CD14-positive monocyte (primary cell): ENCODE results near the gene WDFY4. TPM values are rescaled to one million over a fixed set of nuclear protein-coding genes. Genes with fewer than 3 reads are reported as not detected.

Experiments used
- DNase-seq, 3 donors: peaks; one replicate each; pipeline ENCODE4 v3.0.0-alpha.2; 2011 to 2022
- H2AFZ ChIP-seq: 2 replicates; pipeline ENCODE4 v1.6.0; 2012; ENCODE audit warnings: mild to moderate bottlenecking, low read depth, low read length, inconsistent platforms; ENCODE audit not compliant: insufficient read depth, poor library complexity, severe bottlenecking
- H3K27ac ChIP-seq, 2 donors: 1 replicate in 1 of 2; 2 replicates in 1 of 2; pipeline ENCODE4 v1.5.1; 2012 to 2013; ENCODE audit warnings: low read length in 2 of 2, control low read depth in 1 of 2, inconsistent platforms in 1 of 2, low read depth in 1 of 2, mild to moderate bottlenecking in 1 of 2
- H3K27me3 ChIP-seq, 2 donors: one replicate each; pipeline versions ENCODE4 v1.6.0 to v1.6.1; 2011 to 2013; ENCODE audit warnings: low read length in 2 of 2; ENCODE audit not compliant: control insufficient read depth in 2 of 2, insufficient read depth in 2 of 2
- H3K36me3 ChIP-seq, 2 donors: replicated peaks in 1 of 2; 1 replicate in 1 of 2; 2 replicates in 1 of 2; pipeline versions ENCODE4 v1.5.1 to v1.6.1; 2012 to 2013; ENCODE audit warnings: low read length in 2 of 2, control low read depth in 1 of 2, inconsistent platforms in 1 of 2, mild to moderate bottlenecking in 1 of 2; ENCODE audit not compliant: insufficient read depth in 2 of 2, control insufficient read depth in 1 of 2
- H3K4me1 ChIP-seq, 2 donors: 1 replicate in 1 of 2; 2 replicates in 1 of 2; pipeline versions ENCODE4 v1.5.1 to v1.6.1; 2012 to 2013; ENCODE audit warnings: low read length in 2 of 2, control low read depth in 1 of 2, inconsistent platforms in 1 of 2, mild to moderate bottlenecking in 1 of 2, moderate library complexity in 1 of 2; ENCODE audit not compliant: insufficient read depth in 2 of 2, control insufficient read depth in 1 of 2
- H3K4me2 ChIP-seq: replicated peaks from 2 replicates; pipeline ENCODE3; 2012; ENCODE audit warnings: low read length, moderate library complexity, mild to moderate bottlenecking; ENCODE audit not compliant: poor library complexity, severe bottlenecking; ENCODE audit errors: extremely low read depth
- H3K4me3 ChIP-seq, 3 experiments: fragments of 200-600 bp in 1 of 3; sonication (generic) in 1 of 3; replicated peaks in 1 of 3; 1 replicate in 2 of 3; 2 replicates in 1 of 3; pipeline ENCODE4 v1.5.1; 2011 to 2013; ENCODE audit warnings: low read length in 3 of 3, mild to moderate bottlenecking in 3 of 3, control low read depth in 2 of 3, low read depth in 2 of 3, inconsistent platforms in 1 of 3, moderate library complexity in 1 of 3
- H3K79me2 ChIP-seq: 2 replicates; pipeline ENCODE4 v1.6.0; 2012; ENCODE audit warnings: mild to moderate bottlenecking, control low read depth, inconsistent platforms, low read length, moderate library complexity; ENCODE audit not compliant: insufficient read depth
- H3K9ac ChIP-seq: 2 replicates; pipeline ENCODE4 v1.6.0; 2017; ENCODE audit warnings: low read length, mild to moderate bottlenecking; ENCODE audit not compliant: insufficient read depth, poor library complexity, severe bottlenecking
- H3K9me3 ChIP-seq, 2 donors: replicated peaks in 1 of 2; 1 replicate in 1 of 2; 2 replicates in 1 of 2; pipeline versions ENCODE4 v1.5.1 to v1.6.1; 2012 to 2013; ENCODE audit warnings: low read length in 2 of 2, control low read depth in 1 of 2; ENCODE audit not compliant: control insufficient read depth in 1 of 2, insufficient read depth in 1 of 2
- H4K20me1 ChIP-seq: 2 replicates; pipeline ENCODE4 v1.6.0; 2012; ENCODE audit warnings: mild to moderate bottlenecking, low read length, control low read depth, moderate library complexity; ENCODE audit not compliant: insufficient read depth
- H3K27ac Mint-ChIP-seq, 7 donors: one replicate each; pipeline ENCODE4 v1.8.0; 2020; ENCODE audit warnings: mild to moderate bottlenecking in 7 of 7, mixed read lengths in 7 of 7, moderate library complexity in 6 of 7, inconsistent platforms in 2 of 7
- H3K27me3 Mint-ChIP-seq, 3 donors: one replicate each; pipeline ENCODE4 v1.8.0; 2021 to 2022; ENCODE audit warnings: low read depth in 3 of 3, mild to moderate bottlenecking in 3 of 3, mixed read lengths in 3 of 3, moderate library complexity in 3 of 3, inconsistent platforms in 1 of 3
- H3K36me3 Mint-ChIP-seq, 2 donors: one replicate each; pipeline ENCODE4 v1.8.0; 2020; ENCODE audit warnings: mixed read lengths in 2 of 2, inconsistent platforms in 1 of 2, mild to moderate bottlenecking in 1 of 2
- H3K4me1 Mint-ChIP-seq: one replicate; pipeline ENCODE4 v1.8.0; 2020; ENCODE audit warnings: mild to moderate bottlenecking, mixed read lengths
- H3K4me3 Mint-ChIP-seq, 2 donors: one replicate each; pipeline ENCODE4 v1.8.0; 2020; ENCODE audit warnings: mild to moderate bottlenecking in 2 of 2, mixed read lengths in 2 of 2, moderate library complexity in 1 of 2
- H3K9me3 Mint-ChIP-seq, 7 donors: one replicate each; pipeline ENCODE4 v1.8.0; 2020 to 2022; ENCODE audit warnings: mixed read lengths in 7 of 7, mild to moderate bottlenecking in 6 of 7, moderate library complexity in 6 of 7, inconsistent platforms in 2 of 7
- CTCF ChIP-seq: fragments of 200-600 bp; IDR thresholded peaks from one replicate; pipeline ENCODE4 v1.8.0; 2022; ENCODE audit warnings: antibody characterized with exemption, mild to moderate bottlenecking
- WGBS: methylation state at CpG from one replicate; pipeline ENCODE4 v1.1.5; 2013; ENCODE audit warnings: missing lambda C conversion rate; ENCODE audit not compliant: insufficient coverage; 5-methylcytosine and 5-hydroxymethylcytosine counted together
- intact Hi-C, 2 donors: fragments of 100-400 bp; cut with micrococcal nuclease; formaldehyde crosslinking; loops; one replicate each; pipeline versions ENCODE4 v1.15.0 to v1.15.1; 2023
- polyA plus RNA-seq, 3 donors: library from polyadenylated mRNA; depleted of rRNA in 1 of 3; unstranded in 2 of 3; stranded (reverse) in 1 of 3; fragments of 300-500 nt in 2 of 3; fragments of >200 nt in 1 of 3; fragmentation: Illumina TruSeq in 2 of 3; gene quantifications; 1 replicate in 2 of 3; 2 replicates in 1 of 3; pipeline ENCODE4 v1.2.3, GENCODE V29; 2012 to 2021

The WDFY4 gene
- polyA plus RNA-seq, 3 donors: 7.5 to 36.1 (median 9.8) TPM

- no peak overlapping the region for H3K4me3 Mint-ChIP-seq
- peaks cover 23% of the 10 kb centered on the region for H3K4me1 Mint-ChIP-seq
- no peak overlapping the region for H3K4me2 ChIP-seq
- H4K20me1 ChIP-seq: peaks cover 30% of the 10 kb centered on the region
- H3K4me3 ChIP-seq: no peak overlapping the region
- H3K27ac Mint-ChIP-seq: no peak overlapping the region
- peaks cover 0 to 2% (median 0%) of the 10 kb centered on the region in 7 donors for H3K9me3 Mint-ChIP-seq
- intact Hi-C loops: no loop called here
- peaks cover 6 to 8% of the 10 kb centered on the region in 2 donors for H3K4me1 ChIP-seq
- peak overlapping the region in 1 of 2 donors; percentile 28 for H3K27ac ChIP-seq
- H3K9me3 ChIP-seq: no peaks in the 10 kb centered on the region
- no peak for DNase-seq
- peaks cover 55 to 89% of the 10 kb centered on the region in 2 donors for H3K36me3 ChIP-seq
- no peak for TF ChIP-seq CTCF
- no peak overlapping the region for H2AFZ ChIP-seq
- H3K36me3 Mint-ChIP-seq: peaks cover 43 to 51% of the 10 kb centered on the region in 2 donors
- H3K9ac ChIP-seq: no peak overlapping the region
- WGBS: 96% methylated on average over 4 of the region's 5 CpGs
- no peaks in the 10 kb centered on the region for H3K27me3 Mint-ChIP-seq
- H3K79me2 ChIP-seq: peaks cover 42% of the 10 kb centered on the region
- H3K27me3 ChIP-seq: no peaks in the 10 kb centered on the region
Observed at GRCh38 chr10:48720611-48721010, 35.9 kb downstream of the WDFY4 start.

- DNase-seq: no peak
- Histone ChIP-seq H3K79me2 (peaks cover 24% of the 10 kb centered on the region), H3K36me3 (peaks cover 67 to 97% of the 10 kb centered on the region in 2 donors), H3K27ac (no peak overlapping the region), H3K27me3 (no peaks in the 10 kb centered on the region), H3K9me3 (no peaks in the 10 kb centered on the region), H4K20me1 (peaks cover 14% of the 10 kb centered on the region), H3K4me2 (no peak overlapping the region), H3K4me1 (peaks cover 10 to 13% of the 10 kb centered on the region in 2 donors), H2AFZ (no peak overlapping the region), H3K9ac (no peak overlapping the region), H3K4me3 (no peak overlapping the region)
- Mint-ChIP-seq H3K27ac (peak overlapping the region in 2 of 7 donors; percentile 42 to 65), H3K27me3 (no peaks in the 10 kb centered on the region), H3K36me3 (peaks cover 54 to 56% of the 10 kb centered on the region in 2 donors), H3K9me3 (peaks cover 0 to 2% (median 0%) of the 10 kb centered on the region in 7 donors), H3K4me1 (peaks cover 27% of the 10 kb centered on the region), H3K4me3 (no peak overlapping the region)
- 95% methylated on average over 10 of the region's 11 CpGs for WGBS
- TF ChIP-seq CTCF: no peak
- intact Hi-C loops: no loop called here
Observed at GRCh38 chr10:48722153-48723145, 37.8 kb downstream of the WDFY4 start.
